ENCODE data around the gene PLXNC1.

The PLXNC1 gene

DNA sequence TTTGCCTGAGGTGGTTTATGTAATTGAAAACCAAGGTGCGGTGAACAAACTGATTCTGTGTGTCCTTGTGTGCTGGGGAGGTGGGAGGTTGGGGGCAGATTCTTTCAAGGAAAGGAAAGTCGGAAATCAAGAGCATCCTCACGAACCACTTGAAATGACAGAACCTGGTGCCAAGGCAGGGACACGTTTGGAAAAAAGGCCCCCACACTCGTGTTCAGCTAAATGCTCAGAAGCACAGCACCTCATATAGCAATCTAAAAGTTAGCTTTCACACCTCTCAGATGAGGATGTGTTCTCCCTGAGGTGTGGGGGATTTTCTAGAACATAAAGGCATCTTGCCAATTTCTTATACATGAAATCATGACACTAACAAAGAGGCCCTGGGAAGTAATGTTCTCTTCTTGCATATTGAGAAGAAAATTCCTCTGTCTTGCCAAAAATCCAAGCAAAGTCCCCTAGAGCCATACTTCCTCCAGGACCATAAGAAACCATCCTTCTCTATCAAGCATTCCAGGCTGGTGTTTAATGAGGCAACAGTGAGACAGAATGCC lies 119.6 kb downstream of the PLXNC1 start:
- no peak for DNase-seq

DNA sequence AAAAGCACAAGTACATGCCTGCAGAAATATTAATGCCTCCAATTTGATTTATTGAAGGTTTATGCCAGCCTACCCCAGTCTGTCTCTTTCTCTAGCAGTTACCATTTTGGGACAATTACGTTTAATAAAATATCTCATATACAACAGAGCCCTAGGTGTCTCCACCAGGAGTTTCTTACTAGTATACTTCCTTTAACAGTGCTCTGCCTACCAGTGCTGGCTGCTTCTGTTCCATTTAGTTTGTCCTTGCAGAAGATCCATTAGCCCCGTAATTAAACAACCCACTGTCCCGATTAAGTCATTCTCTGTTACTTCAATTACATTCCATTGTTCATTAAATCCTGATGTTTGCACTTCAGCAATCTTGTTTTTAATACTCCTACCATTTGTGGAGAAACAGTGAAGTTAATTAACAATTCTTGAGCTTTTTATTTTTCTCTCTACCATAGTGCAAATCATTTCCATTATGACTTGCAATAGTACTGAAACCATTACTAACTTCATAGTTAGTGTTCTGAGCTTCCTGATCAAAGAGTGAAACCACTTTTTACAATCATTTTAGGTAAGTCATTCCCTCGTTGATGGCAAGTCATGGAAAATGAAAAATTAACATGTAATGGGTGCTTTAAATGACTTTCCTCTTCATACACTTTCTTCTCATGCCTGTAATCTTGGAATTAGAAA lies 121.1 kb downstream of the PLXNC1 start:
- DNase-seq: no peak

DNA sequence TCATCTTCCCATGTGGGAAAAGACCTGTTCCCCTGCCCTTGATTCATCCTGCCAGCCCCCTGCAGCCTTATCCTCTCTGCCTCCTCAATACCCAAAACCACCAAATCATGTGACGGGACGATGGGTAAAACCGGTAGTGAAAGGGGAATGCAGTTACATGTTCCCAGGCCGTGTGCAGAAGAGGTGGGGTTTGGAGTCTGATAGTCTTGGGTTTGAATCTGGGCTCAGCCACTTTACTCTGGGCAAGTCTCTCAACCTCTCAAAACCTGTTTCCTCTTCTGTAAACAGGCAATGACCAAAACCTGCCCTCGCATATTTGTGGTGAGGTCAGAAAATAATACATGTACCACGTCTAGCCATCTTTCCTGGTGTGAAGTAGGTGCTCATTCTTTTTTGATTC lies 123.0 kb downstream of the PLXNC1 start:
- no peak for DNase-seq

DNA sequence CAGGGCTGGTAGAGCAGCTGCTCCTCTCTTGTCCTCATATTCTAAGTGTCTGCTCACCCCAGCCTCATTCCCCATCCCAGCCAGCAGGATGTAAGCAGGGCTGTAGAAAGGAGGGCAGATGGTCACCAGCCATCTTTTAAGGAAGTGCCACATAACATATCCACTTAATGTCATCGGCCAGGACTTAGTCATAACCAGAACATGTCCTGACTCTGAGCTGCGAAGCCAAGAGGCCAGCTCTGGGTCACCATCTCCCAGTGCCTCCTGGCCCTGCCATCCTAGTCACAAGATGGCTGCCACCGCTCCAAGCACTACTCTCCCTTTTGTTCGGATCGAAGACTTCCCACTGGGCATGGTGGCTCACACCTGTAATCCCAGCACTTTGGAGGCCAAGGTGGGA lies 123.9 kb downstream of the PLXNC1 start:
- no peak for DNase-seq

DNA sequence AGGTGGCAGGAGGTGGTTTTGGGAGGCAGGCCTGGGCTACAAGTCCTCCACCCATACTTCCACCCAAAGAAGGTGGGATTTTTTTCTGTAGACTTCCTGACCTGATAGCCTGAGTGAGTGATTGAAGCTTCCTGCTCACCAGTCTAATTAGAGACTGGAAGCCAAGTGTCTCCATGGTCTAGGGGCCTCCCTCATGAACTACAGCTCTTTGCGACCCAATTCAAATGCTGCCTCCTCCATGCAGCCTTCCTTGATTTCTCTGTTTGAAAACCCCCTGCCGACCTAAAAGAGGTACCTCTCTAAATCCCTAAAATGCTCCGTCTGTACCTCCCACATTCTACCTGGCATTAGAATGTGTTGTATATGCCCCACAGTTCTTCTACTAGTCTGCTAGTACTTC lies 124.9 kb downstream of the PLXNC1 start:
- DNase-seq: no peak

DNA sequence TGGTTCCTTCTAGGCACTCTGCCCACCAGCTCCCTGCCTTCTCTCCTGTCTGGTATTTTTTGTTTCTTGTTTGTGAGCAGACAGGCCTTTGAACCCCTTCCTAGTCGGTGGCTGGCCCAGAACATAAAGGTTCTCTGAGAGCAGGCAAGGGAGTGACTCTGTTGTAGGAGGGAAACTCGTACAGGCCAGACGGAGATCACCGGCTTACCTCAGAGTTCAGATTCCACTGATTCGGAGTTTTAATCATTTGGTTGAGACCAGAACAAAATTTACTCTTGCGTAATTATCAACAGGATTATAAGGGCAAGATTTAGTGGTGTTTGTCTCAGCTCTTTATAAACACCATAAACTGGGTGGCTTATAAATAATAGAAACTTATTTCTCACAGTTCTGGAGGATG lies 128.3 kb downstream of the PLXNC1 start:
- no peak for DNase-seq

DNA sequence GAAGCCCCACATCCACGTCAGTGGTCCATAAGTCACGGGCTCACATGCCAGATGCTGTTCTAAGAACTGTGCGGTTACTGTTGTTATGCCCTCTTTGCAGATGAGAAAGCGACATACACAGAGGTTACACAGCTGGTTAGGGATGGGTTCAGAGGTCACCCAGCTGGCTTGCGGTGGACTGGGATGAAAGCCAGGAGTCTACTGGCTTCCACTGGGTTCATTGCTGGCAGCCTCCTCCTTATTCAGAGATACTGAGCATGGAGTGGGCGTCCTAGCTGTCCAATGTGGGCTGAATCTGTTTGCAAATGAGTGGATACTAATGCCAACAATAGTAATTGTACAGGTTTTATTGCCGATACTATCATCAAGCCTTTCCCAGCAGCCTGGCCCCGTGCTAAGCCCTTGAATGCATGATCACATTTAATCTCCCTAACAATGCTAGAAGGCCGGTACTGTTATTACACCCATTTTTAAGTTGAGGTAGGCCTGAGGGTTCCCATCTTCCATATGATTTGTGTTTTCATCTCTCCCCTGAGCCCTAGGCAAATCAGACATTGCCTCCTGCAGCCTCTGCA lies 129.1 kb downstream of the PLXNC1 start:
- no peak for DNase-seq

DNA sequence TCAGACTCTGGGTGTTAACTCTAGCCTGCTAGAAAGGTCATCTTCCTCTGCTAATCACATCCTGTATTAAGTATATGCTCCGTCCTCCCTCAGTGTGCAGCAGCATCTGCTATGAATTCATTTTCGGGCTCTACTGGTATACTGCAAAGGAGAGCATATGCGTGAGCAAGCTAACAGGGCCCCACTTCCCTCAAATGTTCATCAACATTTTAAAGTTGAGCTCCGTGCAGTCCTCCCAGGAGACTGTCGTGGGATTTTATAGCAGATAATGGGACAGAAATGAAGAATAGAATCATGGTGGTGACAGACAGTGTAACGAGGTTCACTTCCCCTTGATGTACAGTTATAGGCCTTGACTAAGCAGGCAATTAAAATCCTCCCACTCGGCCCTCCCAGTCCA lies 131.7 kb downstream of the PLXNC1 start:
- no peak for DNase-seq

DNA sequence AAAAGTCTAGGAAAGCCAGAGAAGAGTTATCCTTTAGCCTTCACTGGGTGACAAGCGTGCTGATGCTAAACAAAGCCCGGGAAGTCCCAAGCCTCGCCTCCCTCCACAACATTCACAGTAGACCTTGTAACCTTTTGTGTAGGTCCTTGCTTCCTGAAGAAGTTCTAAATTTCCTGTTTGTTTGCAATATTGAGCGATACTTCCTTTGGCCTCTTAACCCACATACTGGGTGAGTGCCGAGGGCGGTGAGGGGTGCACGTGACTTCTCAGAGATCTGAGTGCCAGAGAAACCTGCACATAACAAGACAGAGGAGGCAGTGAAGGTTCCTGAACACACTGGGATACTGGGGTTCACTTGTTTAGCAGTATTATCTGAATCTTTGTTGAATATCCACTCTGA lies 134.3 kb downstream of the PLXNC1 start:
- DNase-seq: no peak

DNA sequence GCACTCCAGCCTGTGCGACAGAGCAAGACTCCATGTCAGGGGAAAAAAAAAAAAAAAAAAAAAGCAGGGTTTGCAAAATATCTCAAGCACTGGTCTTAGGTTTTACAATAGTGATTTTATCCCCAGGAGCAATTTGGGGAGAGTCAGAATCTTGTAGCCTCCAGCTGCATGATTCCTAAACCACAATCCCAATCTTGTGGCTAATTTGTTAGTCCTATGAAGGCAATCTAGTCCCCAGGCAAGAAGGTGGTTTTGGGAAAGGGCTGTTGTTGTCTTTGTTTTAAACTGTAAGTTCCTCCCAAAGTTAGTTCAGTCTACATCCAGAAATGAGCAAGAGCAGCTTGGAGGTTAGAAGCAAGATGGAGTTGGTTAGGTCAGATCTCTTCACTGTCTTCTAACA lies 135.7 kb downstream of the PLXNC1 start:
- no peak for DNase-seq

DNA sequence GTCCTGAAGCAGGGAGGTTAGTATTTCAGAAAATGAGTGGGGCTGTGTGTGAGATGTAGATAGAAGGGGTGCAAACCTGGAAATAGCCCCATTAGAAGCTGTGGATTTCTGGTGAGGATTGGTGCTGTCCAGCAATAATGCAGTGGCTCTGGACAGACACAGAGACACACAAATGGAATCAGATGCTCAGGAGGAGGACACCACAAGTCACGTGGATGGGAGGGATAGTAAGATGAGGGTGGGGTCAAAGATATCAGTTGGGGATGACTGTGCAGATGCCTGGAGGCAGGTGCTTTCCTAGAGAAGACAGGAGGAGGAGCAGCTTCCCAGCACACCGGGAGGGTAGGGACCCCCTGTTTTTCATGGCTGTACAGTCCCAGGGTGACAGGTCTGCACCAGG lies 136.5 kb downstream of the PLXNC1 start:
- DNase-seq: no peak

DNA sequence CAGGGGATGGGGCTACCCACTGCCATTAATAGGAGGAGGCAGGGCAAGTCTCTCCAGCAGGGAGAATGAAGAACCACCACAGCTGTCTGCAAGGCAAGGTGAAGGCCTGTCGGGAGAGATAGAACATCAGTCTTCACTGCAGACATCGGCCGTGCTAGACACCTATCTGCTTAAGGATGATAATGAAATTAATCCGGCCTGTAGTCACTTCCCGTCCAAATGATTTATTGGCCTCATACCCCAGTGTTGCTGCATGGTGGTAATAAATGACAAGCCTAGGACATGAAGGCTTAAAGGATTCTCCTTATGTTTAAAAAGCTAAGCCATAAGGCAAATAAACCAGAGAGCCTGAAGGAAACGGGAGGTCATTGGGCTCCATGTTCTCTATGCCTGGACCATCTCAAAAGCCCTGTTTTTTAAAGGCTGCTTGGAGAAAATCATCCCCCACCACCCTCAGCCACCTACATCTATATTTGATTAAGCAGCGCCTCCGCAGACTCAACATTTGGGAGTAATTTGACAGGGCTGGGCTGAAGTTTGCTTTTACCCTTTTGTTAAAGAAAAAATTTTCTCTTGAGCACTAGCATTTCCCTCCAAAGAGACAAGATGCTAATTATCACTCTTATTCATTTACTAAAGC lies 137.7 kb downstream of the PLXNC1 start:
- no peak for DNase-seq

DNA sequence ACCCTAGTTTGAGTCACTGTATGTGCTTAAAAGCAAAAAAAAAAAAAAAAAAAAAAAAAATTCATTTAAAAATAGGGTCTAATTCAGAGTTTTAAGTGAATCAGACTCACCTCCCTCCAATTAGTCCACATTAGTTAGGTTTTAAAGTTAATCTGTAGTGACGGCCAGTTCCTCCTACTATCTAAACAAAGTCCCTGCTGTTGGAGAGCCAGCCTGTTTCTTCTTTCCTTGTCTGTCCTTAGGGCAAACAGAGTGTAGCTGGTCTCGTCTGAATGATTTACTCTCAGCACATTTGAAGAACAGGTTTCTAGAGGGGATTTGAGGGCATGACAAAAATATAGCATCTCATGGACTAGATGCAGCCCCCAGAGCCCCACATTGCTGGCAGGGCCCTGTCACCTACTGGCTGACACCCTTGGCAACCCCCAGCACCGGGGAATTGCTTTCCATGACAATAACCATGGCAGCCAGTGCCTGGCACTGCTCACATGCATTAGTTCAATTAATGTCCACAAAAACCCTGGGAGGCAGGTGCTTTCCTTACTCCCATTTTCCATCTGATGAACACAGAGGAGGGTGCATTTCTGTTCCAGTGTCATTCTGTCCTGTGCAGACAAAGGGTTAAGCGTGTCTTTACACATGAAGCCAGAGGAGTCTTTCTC lies 138.3 kb downstream of the PLXNC1 start:
- no peak for DNase-seq

DNA sequence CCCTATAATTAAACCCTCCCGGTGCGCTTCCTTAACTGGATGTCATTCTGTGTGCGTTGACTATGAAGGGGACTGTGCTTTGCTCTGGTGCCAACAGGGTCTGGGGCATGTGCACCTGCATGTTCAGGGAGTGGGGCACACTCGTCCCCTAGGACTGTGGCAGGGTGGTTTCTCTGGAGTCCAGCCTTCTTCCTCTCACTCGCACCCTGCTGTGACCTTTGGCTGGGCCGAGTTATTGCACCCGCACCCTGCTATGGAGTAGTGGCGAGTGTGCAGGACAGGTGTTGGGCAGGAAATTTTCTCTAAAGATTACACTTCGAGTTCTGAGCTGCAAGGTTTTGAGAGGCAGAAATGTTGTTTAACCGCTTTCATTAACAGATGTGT lies 138.9 kb downstream of the PLXNC1 start:
- no peak for DNase-seq

DNA sequence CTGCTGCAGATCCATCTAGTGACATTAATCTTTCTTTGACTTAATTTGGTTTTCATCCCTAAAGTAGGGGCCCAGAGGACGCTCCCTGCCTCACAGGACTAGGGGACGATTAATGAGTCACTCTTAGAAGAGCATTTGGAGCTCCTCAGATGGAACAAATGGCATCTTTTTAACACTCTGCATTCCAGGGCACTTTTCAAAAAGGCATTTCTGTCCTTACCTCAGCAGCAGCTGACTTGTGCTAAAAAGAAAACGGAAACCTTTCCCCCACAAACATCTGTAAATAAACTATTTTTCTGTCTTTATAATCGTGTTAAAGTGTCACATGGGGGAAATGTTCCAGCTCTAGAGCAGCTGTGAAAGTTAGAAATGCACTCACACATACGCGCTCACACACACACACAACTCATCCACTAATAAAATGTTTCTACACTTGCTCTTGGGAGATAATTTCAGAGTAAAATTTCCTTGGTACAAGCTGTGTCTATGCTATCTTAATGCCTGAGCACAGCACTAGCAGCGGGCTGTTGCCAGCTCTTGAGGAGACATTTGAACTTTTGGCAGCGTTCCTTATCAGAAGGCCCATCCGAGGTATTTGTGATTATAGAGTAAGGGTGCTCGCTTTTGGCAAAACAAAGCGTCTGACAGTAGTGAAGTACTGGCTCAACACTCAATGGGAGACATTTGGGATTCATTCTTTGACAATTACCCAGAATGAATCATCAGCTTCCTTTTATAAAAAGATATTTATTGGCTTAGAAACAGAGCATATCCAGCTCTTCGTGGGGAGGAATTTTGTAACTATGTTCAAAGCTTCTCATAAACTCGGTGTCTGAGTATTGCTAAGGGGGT lies 141.3 kb downstream of the PLXNC1 start:
- no peak for DNase-seq

DNA sequence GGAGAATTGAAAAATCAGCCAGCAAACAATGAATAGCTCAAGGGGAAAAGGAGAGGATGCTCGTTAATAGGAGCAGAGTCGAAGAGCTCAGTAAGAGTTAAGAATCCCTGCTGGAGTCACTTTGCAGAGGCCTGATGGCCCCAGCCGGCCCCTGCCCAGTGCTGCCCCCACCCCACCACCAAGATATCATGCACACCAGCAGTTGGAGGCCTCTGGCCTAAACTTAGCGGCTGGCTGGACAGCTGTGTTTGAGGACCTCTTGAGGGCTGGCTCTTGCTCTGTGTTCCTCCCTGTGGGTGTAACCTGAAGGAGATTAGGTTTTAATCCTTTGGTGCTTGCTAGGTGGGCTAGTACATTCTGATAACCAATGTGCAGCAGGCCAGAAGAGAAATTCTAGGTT lies 142.0 kb downstream of the PLXNC1 start:
- DNase-seq: no peak

DNA sequence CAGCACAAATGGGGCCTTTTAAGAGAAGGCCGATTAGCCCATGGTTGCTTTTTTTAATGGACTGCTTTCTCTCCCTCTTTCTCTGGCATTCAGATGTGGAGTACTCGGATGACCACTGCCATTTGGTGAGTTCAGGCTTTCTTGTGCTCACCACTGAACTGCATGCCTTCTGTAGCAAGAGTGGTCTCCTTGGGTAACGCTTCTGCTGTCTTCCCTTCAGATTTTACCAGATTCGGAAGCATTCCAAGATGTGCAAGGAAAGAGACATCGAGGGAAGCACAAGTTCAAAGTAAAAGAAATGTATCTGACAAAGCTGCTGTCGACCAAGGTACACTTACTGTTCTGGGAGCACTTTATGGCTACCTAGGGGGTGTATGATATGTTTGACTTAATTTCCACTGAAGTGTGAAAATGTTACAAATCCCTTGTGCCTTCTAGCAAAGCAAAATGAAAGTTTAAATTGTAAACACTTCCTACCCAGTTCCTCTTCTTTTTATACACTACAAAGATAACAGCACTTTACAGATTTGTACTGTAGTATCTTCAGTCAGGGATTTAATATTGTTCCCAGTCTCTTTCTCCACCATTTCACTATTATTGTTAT lies 148.8 kb downstream of the PLXNC1 start:
- DNase-seq: no peak

DNA sequence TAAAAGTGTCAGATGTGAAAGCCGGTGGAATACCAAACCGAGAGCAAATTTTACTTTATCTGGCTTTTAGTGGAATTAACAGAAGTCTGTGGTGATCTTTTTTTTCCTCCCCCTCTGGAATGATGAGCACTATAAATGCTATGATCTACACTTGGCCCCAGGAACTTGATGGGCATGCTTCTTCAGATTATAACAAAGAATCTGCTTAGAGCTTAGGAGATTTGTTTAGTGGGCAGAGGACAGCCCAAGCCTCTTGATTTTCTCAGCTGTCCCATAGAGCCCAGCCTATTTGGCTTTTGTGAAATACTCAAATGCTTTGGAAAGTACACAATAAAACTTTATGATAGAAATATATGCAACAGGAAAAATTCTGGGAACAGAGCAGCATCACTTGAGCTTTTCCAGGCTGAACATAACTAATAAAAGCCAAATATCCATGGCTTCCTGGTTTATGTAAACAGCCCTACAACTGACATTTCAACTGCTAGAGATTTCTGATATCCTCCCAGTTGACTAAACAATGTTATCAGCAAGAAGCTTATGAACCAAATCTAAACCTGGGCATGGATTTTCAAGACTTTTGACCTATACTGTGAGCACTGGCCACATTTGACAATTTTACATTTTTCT lies 149.6 kb downstream of the PLXNC1 start:
- no peak for DNase-seq

DNA sequence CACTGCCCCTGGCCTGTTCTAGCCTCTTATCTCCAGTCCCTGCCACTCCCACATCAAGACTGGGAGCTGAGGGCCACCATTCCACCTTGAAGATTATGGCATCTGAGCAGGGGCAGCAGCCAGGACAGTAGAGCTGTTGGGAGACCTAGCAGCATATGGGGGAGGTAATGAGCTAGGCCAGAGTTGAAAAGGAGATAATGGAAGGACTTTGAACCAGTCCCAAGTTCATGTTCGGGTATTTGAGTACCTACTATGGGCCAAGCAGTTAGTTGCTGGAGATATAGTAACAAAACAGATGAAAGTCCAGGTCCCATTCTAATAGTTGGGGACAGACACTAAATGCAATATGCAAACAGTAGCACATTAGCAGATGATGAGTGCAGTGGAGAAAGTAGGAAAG lies 151.5 kb downstream of the PLXNC1 start:
- no peak for DNase-seq

DNA sequence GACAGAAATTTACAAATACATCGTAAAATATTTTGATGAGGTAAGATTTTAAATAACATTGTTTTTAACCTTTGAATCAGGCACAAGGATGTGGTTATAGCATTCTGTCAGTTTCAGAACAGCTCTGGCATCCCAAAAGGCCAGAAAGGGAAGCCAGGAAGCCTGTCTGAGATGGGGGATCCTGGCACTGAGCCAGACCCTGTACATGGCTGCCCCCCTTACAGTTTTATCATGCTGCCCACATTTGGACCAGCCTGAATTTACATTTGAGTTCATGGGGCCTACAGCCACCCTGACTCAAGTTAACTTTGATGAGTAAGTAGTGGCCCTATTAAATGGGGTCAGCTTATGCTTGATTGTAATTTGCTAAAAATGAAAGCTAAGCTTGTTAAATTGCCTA lies 155.6 kb downstream of the PLXNC1 start:
- DNase-seq: no peak

DNA sequence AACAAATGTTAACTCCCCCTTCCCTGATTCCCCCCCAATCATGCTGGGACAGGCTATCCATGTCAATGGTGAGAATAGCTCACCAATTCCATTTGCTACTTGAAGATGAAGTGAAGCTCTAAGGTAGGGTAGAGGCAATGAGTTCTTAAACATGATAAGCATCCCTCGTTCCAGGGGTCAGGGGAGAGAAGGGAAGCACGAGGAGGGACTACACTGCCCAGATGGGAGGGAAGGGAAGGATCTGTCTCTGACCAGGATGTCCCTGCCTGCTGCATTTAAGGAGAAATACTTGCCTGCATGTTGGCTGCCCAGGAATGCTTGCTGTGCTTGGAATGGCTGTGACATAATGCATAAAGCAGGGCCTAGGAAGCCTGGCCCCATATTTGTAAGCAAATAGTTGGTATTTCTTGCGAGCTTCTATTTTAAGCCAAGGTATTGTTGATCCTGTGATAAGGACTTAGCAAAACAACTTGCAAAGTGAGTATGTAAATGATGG lies 156.2 kb downstream of the PLXNC1 start:
- DNase-seq: no peak
